Measurements from ENCODE around the gene ERCC1.

DNA sequence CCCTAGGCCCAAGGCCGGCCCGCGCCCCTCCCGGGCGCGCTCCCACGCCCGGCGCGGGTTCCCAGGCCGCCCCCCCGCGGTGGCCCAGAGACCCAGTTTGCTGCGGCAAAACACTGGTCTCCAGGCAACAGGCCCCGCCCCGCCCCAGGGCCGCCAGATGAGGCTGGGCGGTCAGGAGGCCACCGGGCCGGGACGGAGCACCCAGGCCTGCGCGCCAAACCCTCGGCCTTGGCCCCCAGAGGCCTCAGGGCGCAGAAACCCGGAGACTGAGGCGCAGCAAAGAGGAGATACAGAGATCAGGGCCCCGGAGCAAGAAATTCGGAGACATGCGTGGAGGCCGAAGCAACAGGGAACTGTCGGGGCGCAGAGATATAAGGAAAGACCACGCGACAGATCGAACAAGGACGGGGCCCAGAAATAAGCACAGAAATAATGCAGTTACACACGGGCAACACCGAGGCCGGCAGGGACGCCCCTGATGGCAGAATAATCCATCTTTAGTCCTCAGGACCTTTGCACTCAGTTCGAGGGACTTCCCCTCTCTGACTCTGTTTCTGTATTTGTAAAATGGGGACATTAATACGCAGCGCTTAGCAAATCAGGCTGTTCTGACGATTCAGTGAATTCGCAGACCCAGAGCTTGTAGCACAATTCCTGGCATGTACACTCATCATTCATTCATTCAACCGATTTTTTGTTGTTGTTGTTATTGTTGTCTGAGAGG lies 20.8 kb upstream of the ERCC1 start:
- TF ChIP-seq, protein P1, sequence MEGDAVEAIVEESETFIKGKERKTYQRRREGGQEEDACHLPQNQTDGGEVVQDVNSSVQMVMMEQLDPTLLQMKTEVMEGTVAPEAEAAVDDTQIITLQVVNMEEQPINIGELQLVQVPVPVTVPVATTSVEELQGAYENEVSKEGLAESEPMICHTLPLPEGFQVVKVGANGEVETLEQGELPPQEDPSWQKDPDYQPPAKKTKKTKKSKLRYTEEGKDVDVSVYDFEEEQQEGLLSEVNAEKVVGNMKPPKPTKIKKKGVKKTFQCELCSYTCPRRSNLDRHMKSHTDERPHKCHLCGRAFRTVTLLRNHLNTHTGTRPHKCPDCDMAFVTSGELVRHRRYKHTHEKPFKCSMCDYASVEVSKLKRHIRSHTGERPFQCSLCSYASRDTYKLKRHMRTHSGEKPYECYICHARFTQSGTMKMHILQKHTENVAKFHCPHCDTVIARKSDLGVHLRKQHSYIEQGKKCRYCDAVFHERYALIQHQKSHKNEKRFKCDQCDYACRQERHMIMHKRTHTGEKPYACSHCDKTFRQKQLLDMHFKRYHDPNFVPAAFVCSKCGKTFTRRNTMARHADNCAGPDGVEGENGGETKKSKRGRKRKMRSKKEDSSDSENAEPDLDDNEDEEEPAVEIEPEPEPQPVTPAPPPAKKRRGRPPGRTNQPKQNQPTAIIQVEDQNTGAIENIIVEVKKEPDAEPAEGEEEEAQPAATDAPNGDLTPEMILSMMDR (IDR thresholded peaks at IDR 0.05; ENCODE audit: low read depth, low read length, poor library complexity, severe bottlenecking): no peak
- TF ChIP-seq EZH2phosphoT487 (IDR thresholded peaks at IDR 0.05; ENCODE audit: borderline replicate concordance, low read length): no peak

Measured in DOHH2 (cell line).